HG03469 (cell line): Measurements from ENCODE around the gene CCT2.

Experiments
- ATAC-seq: cut with Tn5 transposase; IDR thresholded peaks from one replicate; pipeline ENCODE4 v1.9.1; 2021; ENCODE audit warnings: mild to moderate bottlenecking, moderate library complexity, moderate number of reproducible peaks; ENCODE audit not compliant: unreplicated experiment

The CCT2 gene

DNA sequence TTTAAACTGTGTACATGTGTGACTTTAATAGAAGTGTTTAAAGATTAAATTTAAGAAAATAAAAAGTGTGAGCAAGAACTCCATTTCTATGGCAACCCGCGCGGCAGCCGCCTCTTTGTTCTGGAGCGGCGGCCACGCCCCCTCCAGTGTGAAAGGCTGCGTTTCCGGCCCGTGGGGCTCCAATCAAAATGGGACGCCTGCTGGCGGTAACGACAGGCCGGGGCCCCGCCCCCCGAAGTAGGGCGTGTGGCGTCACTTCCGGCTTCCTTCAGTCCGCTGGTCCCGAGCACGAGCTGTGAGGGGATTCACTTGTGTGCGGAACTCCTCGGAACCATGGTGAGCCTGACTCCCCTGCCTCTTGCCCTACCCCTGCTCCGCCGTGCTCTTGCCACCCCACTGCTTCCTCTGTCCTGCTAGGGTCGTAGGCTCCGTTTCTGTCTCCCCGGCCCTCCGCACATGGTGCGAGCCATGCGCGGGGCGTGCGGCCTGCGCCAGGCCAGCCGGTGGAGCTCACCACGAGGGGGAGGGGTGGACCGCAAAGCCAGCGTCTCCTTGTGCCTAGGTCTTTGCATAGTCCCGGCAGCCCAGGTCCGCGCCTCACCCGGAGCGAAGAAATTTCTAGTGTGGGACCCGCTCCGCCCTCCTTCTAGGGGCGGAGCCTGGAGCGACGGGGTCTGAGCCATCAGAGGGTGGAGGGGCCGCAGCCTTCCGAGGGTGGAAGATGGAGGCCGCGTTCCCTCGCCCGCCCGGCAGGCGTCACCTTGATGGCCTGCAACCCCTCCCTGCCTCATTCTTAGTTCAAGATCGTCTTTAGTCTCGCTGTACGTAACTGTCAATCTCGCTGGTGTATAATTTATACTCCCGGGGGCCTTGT is at the start of gene CCT2:
Gene CCT2 (plus strand): TSS at position 271 of the 874 bp plus-strand sequence. CDS start 63 bp downstream, at position 334.
- peak; percentile 88 for ATAC-seq

DNA sequence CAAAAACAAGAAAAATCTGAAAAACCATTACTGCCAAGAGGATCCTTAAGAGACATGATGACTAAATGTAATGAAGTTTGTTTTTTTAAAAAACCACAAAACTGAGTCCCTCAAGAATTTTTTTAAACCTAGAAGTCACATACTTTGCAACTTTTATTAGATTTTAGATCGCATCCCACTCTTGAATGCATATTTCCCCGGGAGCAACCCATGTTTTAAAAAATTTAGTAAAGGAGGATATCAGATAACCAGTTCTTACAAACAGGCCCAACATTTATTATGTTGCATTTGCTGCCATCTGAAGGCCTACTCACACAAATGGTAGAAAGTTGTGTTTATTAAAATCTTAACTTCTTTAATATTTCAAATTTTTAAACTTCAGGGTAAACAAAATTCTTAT is 44.3 kb upstream of the CCT2 start:
- no peak for ATAC-seq

DNA sequence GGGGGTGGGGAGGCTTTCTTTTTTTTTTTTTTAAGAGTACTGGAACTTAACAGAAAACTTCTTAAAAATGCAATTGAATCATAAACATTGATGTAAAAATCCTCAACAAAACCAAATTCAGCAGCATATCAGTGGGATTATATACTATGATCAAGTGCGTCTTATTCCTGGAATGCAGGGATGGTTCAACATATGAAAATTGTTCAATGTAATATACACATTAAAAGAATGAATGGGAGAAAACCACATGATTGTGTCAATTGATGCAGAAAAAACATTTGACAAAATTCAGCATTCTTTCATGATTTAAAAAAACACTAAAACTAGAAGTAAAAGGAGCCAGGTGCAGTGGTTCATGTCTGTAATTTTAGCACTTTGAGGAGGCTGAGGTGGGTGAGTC is 41.2 kb upstream of the CCT2 start:
- ATAC-seq, result no peak

GRCh38 chr12:69545081-69545480 is 40.2 kb upstream of the CCT2 start:
- ATAC-seq, result no peak

DNA sequence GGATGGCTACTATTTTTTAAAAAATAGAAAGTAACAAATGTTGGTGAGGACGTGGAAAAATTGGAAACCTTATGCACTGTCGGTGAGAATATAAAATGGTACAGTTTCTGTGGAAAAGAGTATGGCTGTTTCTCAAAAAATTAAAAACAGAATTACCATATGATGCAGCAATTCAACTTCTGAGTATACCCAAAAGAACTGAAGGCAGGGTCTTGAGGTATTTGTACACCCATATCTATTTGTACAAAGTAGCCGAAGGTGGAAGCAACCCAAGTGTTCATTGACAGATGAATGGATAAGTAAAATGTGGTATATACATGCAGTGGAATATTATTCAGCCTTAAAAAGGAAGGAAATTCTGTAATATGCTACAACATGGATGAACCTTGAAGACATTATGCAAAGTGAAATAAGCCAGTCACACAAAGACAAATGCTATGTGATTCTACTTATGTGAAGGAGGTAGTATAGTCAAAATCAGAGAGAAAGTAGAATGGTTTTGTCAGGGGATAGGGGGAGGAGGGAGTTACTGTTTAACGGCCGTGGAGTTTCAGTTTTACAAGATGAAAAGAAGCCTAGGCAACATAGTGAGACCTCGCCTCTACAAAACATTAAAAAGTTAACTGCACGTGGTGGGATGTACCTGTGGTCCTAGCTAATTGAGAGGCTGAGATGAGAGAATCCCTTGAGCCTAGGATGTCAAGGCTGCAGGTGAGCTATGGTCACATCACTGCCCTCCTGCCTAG is 38.4 kb upstream of the CCT2 start:
- ATAC-seq, result peak; percentile 47

DNA sequence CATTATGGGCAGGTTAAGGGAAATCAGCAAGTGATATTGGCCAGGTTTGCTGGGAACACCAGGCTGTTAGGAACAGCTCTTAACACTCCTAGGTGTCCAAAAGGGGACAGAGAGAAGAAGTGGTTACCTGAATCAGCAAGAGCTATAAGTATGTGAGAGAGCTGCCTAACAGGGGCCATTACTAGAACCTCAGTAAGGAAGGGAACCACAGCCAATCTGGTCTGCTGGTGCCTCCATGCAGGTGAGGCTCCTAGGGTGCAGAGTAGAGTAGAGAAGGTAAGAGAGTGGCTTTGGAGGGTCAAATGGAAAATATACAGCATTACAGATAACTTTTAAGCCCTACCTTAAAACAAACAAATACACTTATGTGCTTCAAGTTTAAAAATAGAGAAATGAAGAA is 36.6 kb upstream of the CCT2 start:
- no peak for ATAC-seq

DNA sequence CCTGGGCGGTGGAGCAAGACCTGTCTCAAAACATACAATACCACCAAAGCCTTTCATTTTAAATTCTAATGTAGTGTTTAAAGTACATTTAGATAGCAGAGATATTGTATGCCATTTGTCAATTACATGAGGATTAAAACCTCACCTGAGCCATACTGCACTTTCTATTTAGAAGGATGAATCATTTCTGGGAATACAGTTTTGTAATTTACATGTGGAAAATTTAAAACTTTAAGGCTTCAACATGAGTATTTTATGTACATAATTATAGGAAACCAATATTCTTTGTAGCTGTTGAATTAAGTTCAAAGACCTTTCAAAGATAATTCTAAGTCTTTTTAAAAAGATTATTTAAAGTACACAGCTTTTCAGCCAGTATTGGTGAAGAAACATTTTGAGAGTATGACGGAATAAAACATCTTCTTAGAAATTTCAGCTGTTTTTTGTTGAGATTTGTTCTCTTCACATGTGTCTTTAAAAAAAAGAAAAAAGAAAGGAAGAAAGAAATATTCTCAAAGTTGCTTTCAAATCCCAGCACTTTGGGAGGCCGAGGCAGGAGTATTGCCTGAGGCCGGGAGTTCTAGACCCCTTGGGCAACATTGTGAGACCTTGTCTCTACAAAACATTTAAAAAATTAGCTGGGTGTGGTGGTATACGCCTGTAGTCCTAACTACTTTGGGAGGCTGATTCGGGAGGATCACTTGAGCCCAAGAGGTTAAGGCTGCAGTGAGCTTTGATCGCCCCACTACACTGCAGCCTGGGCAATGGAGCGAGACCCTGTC is 34.5 kb upstream of the CCT2 start:
- ATAC-seq, result no peak

GRCh38 chr12:69553628-69554248 is 31.5 kb upstream of the CCT2 start:
- no peak for ATAC-seq

DNA sequence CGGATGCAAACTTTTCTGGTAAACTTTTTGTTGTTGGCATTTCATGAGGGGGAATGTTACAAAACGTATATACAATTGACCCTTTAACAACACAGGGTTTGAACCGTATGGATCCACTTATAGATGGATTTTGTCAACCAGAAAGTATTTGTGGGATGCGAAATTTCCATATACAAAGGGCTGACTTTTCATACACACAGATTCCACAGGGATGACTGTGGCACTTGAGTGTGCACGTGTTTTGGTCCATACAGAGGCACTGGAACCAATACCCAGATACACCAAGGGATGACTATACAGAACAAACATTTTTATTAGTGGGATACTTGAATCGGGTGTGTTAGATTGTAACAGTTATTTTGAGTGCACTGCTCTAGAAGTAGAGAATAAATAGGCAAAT is 29.8 kb upstream of the CCT2 start:
- ATAC-seq, result no peak

- no peak for ATAC-seq
Measured at GRCh38 chr12:69556383-69556782, 28.9 kb upstream of the CCT2 start.

DNA sequence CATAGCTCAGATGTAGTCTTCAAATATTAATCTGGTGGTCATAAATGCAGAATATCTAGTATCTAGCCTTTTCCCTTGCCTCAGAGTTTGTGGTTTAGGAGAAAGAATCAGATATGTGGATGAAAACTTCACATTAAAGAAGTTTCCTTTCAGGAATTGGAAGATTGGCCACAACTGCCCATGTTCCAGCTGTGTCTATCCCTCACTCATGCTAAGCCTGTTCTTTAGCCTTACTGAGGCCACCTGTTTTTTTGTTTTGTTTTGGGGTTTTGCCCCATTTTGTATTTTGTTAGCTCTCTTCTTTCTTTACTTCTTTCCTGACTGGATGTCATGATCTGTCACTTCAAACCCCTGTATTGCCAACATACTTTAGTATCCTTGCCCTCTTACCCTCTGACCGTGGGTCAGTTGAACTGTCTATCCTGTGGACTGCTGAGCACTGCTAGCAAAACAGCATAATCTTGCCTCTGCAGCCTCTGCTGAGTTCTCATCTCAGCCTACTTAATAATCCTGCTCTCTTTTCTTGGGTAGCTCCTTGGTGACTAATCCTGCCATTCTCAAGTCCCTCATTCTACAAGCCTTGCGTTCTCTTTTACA is 22.0 kb upstream of the CCT2 start:
- ATAC-seq, result no peak

GRCh38 chr12:69566603-69567002 is 18.7 kb upstream of the CCT2 start:
- ATAC-seq, result no peak

- ATAC-seq, result no peak
Measured at GRCh38 chr12:69569236-69569635, 16.0 kb upstream of the CCT2 start.

DNA sequence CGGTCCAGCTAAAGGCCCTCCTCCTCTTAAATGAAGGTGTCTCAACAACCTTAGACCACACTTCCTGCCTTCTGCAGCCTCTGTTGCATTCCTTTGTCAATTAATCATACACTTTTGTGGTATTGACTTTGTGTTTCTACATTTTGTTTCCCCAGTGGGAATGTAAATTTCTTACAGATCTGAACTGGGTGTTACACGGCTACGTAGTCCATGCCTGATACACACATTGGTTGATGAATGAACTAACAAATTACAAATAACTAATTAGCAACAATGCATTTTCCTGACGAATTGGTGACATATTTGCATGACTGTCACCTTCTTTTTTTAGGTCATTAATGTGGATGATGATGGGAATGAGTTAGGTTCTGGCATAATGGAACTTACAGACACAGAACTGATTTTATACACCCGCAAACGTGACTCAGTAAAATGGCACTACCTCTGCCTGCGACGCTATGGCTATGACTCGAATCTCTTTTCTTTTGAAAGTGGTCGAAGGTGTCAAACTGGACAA is 15.2 kb upstream of the CCT2 start:
- no peak for ATAC-seq

- ATAC-seq, result peak; percentile 46
Measured at GRCh38 chr12:69570545-69571399, 14.5 kb upstream of the CCT2 start.

- ATAC-seq, result no peak
Measured at GRCh38 chr12:69575346-69575745, 9.9 kb upstream of the CCT2 start.

DNA sequence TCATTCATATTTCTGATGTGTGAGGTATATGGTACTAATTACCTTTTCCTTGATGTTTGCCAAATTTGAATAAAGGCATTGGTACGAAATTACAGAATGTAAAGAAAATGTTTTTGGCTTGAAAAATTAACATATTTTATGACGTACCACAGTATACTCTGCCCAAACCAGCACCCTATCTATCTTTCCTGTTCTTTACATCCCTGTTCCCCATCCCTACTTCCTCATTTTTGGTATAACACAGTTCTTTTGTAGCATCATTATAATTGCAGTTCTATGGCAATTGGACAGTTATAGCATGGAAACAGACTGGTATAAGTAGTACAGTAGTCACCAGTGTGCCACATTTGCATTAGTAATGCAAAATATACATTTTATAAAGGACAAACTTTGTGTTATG is 7.0 kb upstream of the CCT2 start:
- no peak for ATAC-seq

DNA sequence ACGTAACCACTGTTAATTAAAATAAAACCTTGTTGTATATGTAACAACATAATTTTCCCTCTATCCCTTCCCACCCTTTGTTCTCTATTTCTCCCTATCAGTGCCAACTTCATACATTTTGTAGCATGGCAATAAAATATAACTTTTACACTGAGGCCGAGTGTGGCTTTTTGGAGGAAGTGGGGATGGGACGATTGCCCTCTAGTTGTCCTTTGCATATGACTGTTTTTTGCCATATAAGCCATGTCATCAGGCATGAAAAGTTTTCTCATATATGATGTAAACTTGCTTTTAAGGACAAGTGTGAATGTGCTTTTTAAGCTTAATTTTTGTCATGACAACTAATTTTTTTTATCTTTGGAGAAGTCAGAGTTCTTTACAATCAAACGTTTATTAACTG is 6.2 kb upstream of the CCT2 start:
- ATAC-seq, result no peak

- no peak for ATAC-seq
Measured at GRCh38 chr12:69580074-69580473, 5.2 kb upstream of the CCT2 start.
